HepG2 (cell line): Measurements from ENCODE around the gene COQ8A. TPM values are rescaled to one million over a fixed set of nuclear protein-coding genes. Genes with fewer than 3 reads are reported as not detected.

Source experiments
- ATAC-seq: fragments of 200-7000 bp; cut with Tn5 transposase; 3 replicates; pipeline ENCODE4 v1.9.1; 2020; ENCODE audit warnings: mild to moderate bottlenecking, moderate library complexity
- BruUV-seq: library from RNA; stranded (reverse); fragments of 400-500 nt; replicated peaks from 2 replicates; lab custom pipeline; 2021; lab: Mats Ljungman, UMichigan
- CTCF ChIA-PET: fragments of 300-600 bp; formaldehyde crosslinking; extraction: SDS; loops from one replicate; lab custom pipeline; 2021; ENCODE audit warnings: low total read pairs, inconsistent platforms, low intra/inter-chr PET ratio; lab: Yijun Ruan, JAX
- POLR2A ChIA-PET: fragments of 350-600 bp; sonication (Branson Sonifier 250); formaldehyde crosslinking; loops from one replicate; lab custom pipeline; 2020; ENCODE audit warnings: antibody characterized with exemption, inconsistent platforms; lab: Yijun Ruan, JAX
- DNase-seq: peaks from one replicate; pipeline ENCODE4 v3.0.0-alpha.2; 2015; ENCODE audit warnings: low spot score
- FAIRE-seq: peaks from 3 replicates; lab custom pipeline; 2011; peaks lifted over from hg19 to GRCh38; lab: Jason Lieb, UNC
- H2AFZ ChIP-seq: one replicate; pipeline ENCODE4 v1.6.1; 2011; ENCODE audit warnings: low read length, inconsistent platforms
- H3K27ac ChIP-seq: fragments of 300-600 bp; 3 replicates; pipeline ENCODE4 v1.8.0; 2011; ENCODE audit warnings: mixed run types, mild to moderate bottlenecking, mixed read lengths, low read length, inconsistent platforms; ENCODE audit not compliant: insufficient read depth; ENCODE audit errors: extremely low read length
- H3K27me3 ChIP-seq, 2 experiments: fragments of 200-600 bp in 1 of 2; 2 replicates in 1 of 2; 3 replicates in 1 of 2; pipeline versions ENCODE4 v1.6.0 to v1.8.0; 2011; ENCODE audit warnings: low read length in 2 of 2, mild to moderate bottlenecking in 2 of 2, moderate library complexity in 2 of 2, inconsistent platforms in 1 of 2; ENCODE audit not compliant: insufficient read depth in 2 of 2, control insufficient read depth in 1 of 2
- H3K36me3 ChIP-seq, 2 experiments: fragments of 200-600 bp in 1 of 2; replicated peaks in 1 of 2; 2 replicates in 1 of 2; 3 replicates in 1 of 2; pipeline versions ENCODE4 v1.5.1 to v1.8.0; 2011; ENCODE audit warnings: low read length in 2 of 2, inconsistent platforms in 1 of 2; ENCODE audit not compliant: insufficient read depth in 2 of 2, control insufficient read depth in 1 of 2
- H3K4me1 ChIP-seq: 2 replicates; pipeline ENCODE4 v1.5.1; 2012; ENCODE audit warnings: low read length, inconsistent platforms; ENCODE audit not compliant: insufficient read depth
- H3K4me2 ChIP-seq: 2 replicates; pipeline ENCODE4 v1.6.0; 2011; ENCODE audit warnings: low read depth, low read length, inconsistent platforms
- H3K4me3 ChIP-seq, 3 experiments: fragments of 200-600 bp in 1 of 3; sonication (generic), shearing (Covaris generic) in 1 of 3; replicated peaks in 1 of 3; 2 replicates each; pipeline ENCODE4 v1.5.1; 2011 to 2016; ENCODE audit warnings: low read length in 3 of 3, inconsistent platforms in 2 of 3, low read depth in 2 of 3, mild to moderate bottlenecking in 2 of 3, control low read depth in 1 of 3, mixed read lengths in 1 of 3; ENCODE audit not compliant: insufficient read depth in 1 of 3
- H3K79me2 ChIP-seq: one replicate; pipeline ENCODE4 v1.6.1; 2011; ENCODE audit warnings: low read length, inconsistent platforms; ENCODE audit not compliant: insufficient read depth
- H3K9ac ChIP-seq: 2 replicates; pipeline ENCODE4 v1.6.0; 2011; ENCODE audit warnings: mild to moderate bottlenecking, low read depth, low read length, inconsistent platforms; ENCODE audit not compliant: insufficient read depth
- H3K9me3 ChIP-seq: 2 replicates; pipeline ENCODE4 v1.5.1; 2012; ENCODE audit warnings: mild to moderate bottlenecking, low read length
- H4K20me1 ChIP-seq: 2 replicates; pipeline ENCODE4 v1.6.0; 2011; ENCODE audit warnings: inconsistent platforms, mild to moderate bottlenecking, low read length, moderate library complexity; ENCODE audit not compliant: insufficient read depth
- ATAD3A ChIP-seq: sonication (generic); formaldehyde crosslinking; IDR thresholded peaks from 2 replicates; pipeline ENCODE4 v1.4.0; 2020; ENCODE audit warnings: missing genetic modification reagents
- LCORL ChIP-seq, 2 experiments: fragments of 450-650 bp in 1 of 2; sonication (generic) in 1 of 2; formaldehyde crosslinking in 1 of 2; IDR thresholded peaks; 2 replicates each; pipeline versions ENCODE4 v1.5.0 to v1.6.1; 2017 to 2020; ENCODE audit warnings: antibody characterized with exemption in 1 of 2, missing genetic modification reagents in 1 of 2
- MTF1 ChIP-seq: sonication (generic); formaldehyde crosslinking; IDR thresholded peaks from 2 replicates; pipeline ENCODE4 v1.5.0; 2020; ENCODE audit warnings: missing genetic modification reagents
- NR2F2 ChIP-seq: IDR thresholded peaks from 2 replicates; pipeline ENCODE4 v1.6.1; 2012; ENCODE audit warnings: low read depth, inconsistent platforms, borderline replicate concordance
- PLRG1 ChIP-seq: fragments of 450-650 bp; conservative IDR thresholded peaks from 2 replicates; pipeline ENCODE4 v1.6.1; 2016
- ZNF446 ChIP-seq: sonication (generic); formaldehyde crosslinking; IDR thresholded peaks from 2 replicates; pipeline ENCODE4 v1.5.0; 2020; ENCODE audit warnings: mild to moderate bottlenecking, missing genetic modification reagents
- ZNF746 ChIP-seq: sonication (generic); formaldehyde crosslinking; IDR thresholded peaks from 2 replicates; pipeline ENCODE4 v1.8.0; 2022; ENCODE audit warnings: mild to moderate bottlenecking, missing genetic modification reagents
- WGBS: methylation state at CpG from one replicate; pipeline ENCODE4 v1.1.6; 2017; ENCODE audit warnings: low lambda C conversion rate; 5-methylcytosine and 5-hydroxymethylcytosine counted together
- in situ Hi-C: cut with HindIII; loops from 2 replicates; pipeline ENCODE4 v1.10.0; 2017; ENCODE audit warnings: low pct_unique_long_range_greater_than_20kb; ENCODE audit not compliant: extremely low pct_ligation_motif_present
- intact Hi-C: fragments of 100-400 bp; cut with micrococcal nuclease; formaldehyde crosslinking; loops from one replicate; pipeline ENCODE4 v1.10.0; 2022; ENCODE audit not compliant: unreplicated experiment
- polyA plus RNA-seq, 8 experiments: library from polyadenylated mRNA; depleted of rRNA in 3 of 8; stranded (reverse) in 7 of 8; unstranded in 1 of 8; fragments of >200 nt; fragmentation: Illumina TruSeq in 4 of 8; extraction: Trizol in 4 of 8; gene quantifications; 2 replicates each; pipeline versions ENCODE4 v1.2.1 to v1.2.3, GENCODE V29; 2011 to 2016; ENCODE audit warnings: low read depth in 4 of 8, missing spikeins in 1 of 8, mixed read lengths in 1 of 8; ENCODE audit not compliant: insufficient read depth in 1 of 8
- total RNA-seq, 5 experiments: library from RNA; depleted of rRNA; stranded (reverse); fragments of >200 nt; fragmentation: Illumina TruSeq; extraction: Trizol; gene quantifications; 2 replicates each; pipeline ENCODE4 v1.2.3, GENCODE V29; 2016; ENCODE audit warnings: low read depth in 1 of 5
- TF ChIP-seq, protein P1 (sequence below): sonication (generic); formaldehyde crosslinking; IDR thresholded peaks from 2 replicates; pipeline ENCODE4 v1.4.0; 2020; ENCODE audit warnings: missing genetic modification reagents
- TF ChIP-seq, protein P2 (sequence below): sonication (generic); formaldehyde crosslinking; IDR thresholded peaks from 2 replicates; pipeline ENCODE4 v1.8.1; 2022; ENCODE audit warnings: mild to moderate bottlenecking, missing genetic modification reagents
- TF ChIP-seq, protein P3 (sequence below): IDR thresholded peaks from 2 replicates; pipeline ENCODE4 v1.6.1; 2012; ENCODE audit warnings: low read length, improper control_type of control experiment
- TF ChIP-seq, protein P4 (sequence below): sonication (generic); formaldehyde crosslinking; IDR thresholded peaks from 2 replicates; pipeline ENCODE4 v1.5.1; 2020; ENCODE audit warnings: missing genetic modification reagents, mild to moderate bottlenecking, borderline replicate concordance

COQ8A gene
- total and polyA plus RNA-seq, 2 of the 13 experiments (the other 11 are each of a cell fraction or from before 2014, with no cell fraction given) = 60.4 to 88.7 TPM

DNA sequence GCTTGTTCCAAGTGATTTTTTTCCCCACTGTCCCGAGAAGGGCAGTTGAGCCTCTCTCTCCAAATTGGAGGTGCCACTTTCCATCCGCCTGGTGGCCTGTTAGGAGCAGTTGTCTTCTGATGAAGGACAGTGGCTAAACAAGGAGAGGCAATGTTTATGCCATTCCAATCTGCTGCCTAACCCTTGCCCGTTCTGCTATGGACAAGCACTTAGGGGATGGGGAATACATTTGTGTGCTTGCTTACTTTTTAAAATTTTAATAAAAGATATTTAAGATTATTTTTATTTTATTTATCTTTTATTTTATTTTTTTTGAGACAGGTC is 12.0 kb downstream of the COQ8A start:
- no peak overlapping the region for H2AFZ ChIP-seq
- BruUV-seq = no TSS peak
- 91% methylated on average over 3 of the region's 3 CpGs for WGBS
- no peak overlapping the region for H3K4me2 ChIP-seq
- no peak for FAIRE-seq
- H3K27ac ChIP-seq = no peak overlapping the region
- no peaks in the 10 kb centered on the region for H3K27me3 ChIP-seq
- in situ Hi-C loops (no loop called here), intact Hi-C loops (no loop called here)
- peaks cover 89% of the 10 kb centered on the region for H3K79me2 ChIP-seq
- H3K4me1 ChIP-seq = peaks cover 27% of the 10 kb centered on the region
- H3K4me3 ChIP-seq = no peak overlapping the region
- CTCF ChIA-PET = no interaction called here
- peaks cover 44% of the 10 kb centered on the region for H4K20me1 ChIP-seq
- H3K36me3 ChIP-seq = peaks cover 3 to 31% of the 10 kb centered on the region in 2 experiments; a peak in 4 of 5 replicates
- POLR2A ChIA-PET = no interaction called here
- no peaks in the 10 kb centered on the region for H3K9me3 ChIP-seq
- TF ChIP-seq ZNF446 (CRISPR knock-in tag) = no peak
- TF ChIP-seq LCORL (IDR thresholded peaks at IDR 0.05) = no peak
- TF ChIP-seq LCORL (CRISPR knock-in tag; IDR thresholded peaks at IDR 0.05) = 0 out of 2 replicates have a peak, but pooled peaks have one; percentile 10
- no peak; the same call in 2 of the 3 replicates for ATAC-seq
- H3K9ac ChIP-seq = no peak overlapping the region
- DNase-seq = no peak

DNA sequence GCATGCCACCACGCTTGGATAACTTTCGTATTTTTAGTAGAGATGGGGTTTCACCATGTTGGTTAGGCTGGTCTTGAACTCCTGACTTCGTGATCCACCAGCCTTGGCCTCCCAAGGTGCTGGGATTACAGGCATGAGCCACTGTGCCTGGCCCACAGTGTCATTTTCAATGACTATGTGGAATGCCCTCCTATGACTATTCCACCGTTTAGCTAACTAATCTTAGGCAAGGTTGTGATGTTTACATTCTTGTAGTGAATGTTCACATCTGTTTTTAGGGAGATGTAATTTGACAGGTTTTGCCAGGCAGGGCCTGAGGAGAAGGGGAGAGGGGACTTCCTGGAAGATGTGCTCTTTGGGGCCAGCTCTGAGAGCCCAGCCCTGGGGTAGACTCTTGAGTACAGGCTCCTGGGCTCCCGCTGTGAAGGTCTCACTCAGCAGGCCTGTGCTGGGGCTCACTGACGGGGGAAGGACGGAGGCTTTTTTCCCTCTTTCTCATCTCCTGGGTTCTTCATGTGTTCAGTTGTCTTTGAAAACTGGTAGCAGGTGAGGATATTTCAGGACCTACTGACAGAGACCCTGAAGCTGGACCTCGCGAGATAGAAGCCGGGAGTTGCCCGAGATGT is 13.2 kb downstream of the COQ8A start:
- Histone ChIP-seq H3K9ac (no peak overlapping the region), H3K36me3 (peaks cover 3 to 37% of the 10 kb centered on the region in 2 experiments; a peak in 4 of 5 replicates), H3K4me1 (peaks cover 25% of the 10 kb centered on the region), H4K20me1 (peaks cover 51% of the 10 kb centered on the region), H3K27me3 (no peaks in the 10 kb centered on the region), H3K27ac (no peak overlapping the region), H3K4me2 (no peak overlapping the region), H3K4me3 (no peak overlapping the region), H3K9me3 (no peaks in the 10 kb centered on the region), H2AFZ (no peak overlapping the region), H3K79me2 (peaks cover 89% of the 10 kb centered on the region)
- FAIRE-seq (no peak), DNase-seq (no peak), ATAC-seq (no peak)
- no TSS peak for BruUV-seq
- CTCF ChIA-PET = no interaction called here
- intact Hi-C loops (no loop called here), in situ Hi-C loops (no loop called here)
- WGBS = 93% methylated on average over 11 of the region's 11 CpGs
- POLR2A ChIA-PET = no interaction called here
- TF ChIP-seq, protein P1, sequence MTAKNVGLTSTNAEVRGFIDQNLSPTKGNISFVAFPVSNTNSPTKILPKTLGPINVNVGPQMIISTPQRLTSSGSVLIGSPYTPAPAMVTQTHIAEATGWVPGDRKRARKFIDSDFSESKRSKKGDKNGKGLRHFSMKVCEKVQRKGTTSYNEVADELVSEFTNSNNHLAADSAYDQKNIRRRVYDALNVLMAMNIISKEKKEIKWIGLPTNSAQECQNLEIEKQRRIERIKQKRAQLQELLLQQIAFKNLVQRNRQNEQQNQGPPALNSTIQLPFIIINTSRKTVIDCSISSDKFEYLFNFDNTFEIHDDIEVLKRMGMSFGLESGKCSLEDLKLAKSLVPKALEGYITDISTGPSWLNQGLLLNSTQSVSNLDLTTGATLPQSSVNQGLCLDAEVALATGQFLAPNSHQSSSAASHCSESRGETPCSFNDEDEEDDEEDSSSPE = no peak
- TF ChIP-seq, protein P2, sequence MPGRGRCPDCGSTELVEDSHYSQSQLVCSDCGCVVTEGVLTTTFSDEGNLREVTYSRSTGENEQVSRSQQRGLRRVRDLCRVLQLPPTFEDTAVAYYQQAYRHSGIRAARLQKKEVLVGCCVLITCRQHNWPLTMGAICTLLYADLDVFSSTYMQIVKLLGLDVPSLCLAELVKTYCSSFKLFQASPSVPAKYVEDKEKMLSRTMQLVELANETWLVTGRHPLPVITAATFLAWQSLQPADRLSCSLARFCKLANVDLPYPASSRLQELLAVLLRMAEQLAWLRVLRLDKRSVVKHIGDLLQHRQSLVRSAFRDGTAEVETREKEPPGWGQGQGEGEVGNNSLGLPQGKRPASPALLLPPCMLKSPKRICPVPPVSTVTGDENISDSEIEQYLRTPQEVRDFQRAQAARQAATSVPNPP (CRISPR knock-in tag) = no peak
- TF ChIP-seq ZNF746 (CRISPR knock-in tag) (no peak), MTF1 (no peak), NR2F2 (no peak), ATAD3A (CRISPR knock-in tag) (no peak), PLRG1 (no peak)
- TF ChIP-seq, protein P3, sequence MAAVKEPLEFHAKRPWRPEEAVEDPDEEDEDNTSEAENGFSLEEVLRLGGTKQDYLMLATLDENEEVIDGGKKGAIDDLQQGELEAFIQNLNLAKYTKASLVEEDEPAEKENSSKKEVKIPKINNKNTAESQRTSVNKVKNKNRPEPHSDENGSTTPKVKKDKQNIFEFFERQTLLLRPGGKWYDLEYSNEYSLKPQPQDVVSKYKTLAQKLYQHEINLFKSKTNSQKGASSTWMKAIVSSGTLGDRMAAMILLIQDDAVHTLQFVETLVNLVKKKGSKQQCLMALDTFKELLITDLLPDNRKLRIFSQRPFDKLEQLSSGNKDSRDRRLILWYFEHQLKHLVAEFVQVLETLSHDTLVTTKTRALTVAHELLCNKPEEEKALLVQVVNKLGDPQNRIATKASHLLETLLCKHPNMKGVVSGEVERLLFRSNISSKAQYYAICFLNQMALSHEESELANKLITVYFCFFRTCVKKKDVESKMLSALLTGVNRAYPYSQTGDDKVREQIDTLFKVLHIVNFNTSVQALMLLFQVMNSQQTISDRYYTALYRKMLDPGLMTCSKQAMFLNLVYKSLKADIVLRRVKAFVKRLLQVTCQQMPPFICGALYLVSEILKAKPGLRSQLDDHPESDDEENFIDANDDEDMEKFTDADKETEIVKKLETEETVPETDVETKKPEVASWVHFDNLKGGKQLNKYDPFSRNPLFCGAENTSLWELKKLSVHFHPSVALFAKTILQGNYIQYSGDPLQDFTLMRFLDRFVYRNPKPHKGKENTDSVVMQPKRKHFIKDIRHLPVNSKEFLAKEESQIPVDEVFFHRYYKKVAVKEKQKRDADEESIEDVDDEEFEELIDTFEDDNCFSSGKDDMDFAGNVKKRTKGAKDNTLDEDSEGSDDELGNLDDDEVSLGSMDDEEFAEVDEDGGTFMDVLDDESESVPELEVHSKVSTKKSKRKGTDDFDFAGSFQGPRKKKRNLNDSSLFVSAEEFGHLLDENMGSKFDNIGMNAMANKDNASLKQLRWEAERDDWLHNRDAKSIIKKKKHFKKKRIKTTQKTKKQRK = no peak
- TF ChIP-seq, protein P4, sequence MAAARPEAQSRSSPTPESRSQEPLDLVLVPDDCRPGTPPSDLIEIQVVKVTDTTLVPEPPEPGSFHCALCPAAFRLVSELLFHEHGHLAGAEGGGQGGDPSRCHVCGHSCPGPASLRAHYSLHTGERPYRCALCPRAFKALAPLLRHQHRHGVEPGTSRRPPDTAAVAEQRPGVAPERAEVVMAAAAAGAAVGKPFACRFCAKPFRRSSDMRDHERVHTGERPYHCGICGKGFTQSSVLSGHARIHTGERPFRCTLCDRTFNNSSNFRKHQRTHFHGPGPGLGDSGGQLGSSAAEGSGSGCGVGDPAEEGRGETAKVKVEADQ (CRISPR knock-in tag) = no peak
